Stimulated activated CD8-positive, alpha-beta memory T cell treated with anti-CD3 and anti-CD28 coated beads, Interleukin-15, amount 100 ng/mL, for 24 hours (primary cell): ENCODE measurements around the gene TGDS.
"Not testable (repeated sequence)": the region's sequence is repeated elsewhere in the genome, so short reads cannot be mapped to it uniquely, and the experiment has no call there.

Experiments
- DNase-seq: peaks from one replicate; pipeline ENCODE4 v3.0.0-alpha.2; 2020; ENCODE audit warnings: low read depth

TGDS gene

GRCh38 chr13:94552095-94552494, 43.9 kb downstream of the TGDS start:
- no peak for DNase-seq

- no peak for DNase-seq
Observed at GRCh38 chr13:94550062-94550738, 45.8 kb downstream of the TGDS start.

GRCh38 chr13:94549232-94550061, 46.5 kb downstream of the TGDS start:
- DNase-seq, result peak; percentile 86

- no peak for DNase-seq
Observed at GRCh38 chr13:94548821-94549231, 47.1 kb downstream of the TGDS start.

DNA sequence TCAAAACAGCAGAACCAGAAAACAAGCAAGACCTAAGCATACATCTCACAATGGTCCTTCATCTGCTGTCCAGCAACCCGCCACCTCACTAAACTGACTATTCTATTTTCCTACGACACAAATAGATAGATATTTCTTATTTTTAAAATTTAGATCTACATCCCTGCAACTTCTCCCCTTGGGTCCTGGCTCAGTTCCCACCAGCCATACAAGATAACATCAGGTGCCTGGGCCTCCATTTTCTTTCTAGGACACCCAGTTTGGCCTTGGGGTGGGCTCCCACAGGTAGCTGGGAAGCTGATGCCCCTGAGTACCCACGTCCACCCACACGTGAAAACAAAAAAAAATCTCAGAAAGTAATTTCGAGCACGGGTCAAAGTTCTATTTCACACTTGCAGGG, 47.6 kb downstream of the TGDS start:
- no peak for DNase-seq

GRCh38 chr13:94546061-94546839, 49.7 kb downstream of the TGDS start:
- DNase-seq, result no peak

DNA sequence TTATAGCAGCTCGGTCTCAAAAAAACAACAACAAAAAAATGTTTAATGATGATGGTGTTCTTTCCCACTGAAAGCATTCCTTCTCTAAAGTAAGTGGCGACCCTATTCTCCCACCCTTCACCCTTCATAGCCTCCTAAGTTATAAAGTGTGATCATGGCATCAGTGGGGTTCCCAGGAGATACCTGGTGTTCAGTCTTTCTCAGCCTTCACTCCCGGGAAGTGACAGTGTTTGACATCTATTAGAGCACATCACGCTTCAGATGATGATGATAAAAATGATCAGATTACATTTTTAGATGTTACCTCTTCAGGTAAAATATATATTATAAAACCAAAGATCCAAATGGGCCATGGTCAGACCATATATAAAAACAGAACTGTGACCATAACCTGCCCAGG, 51.0 kb downstream of the TGDS start:
- no peak for DNase-seq

DNA sequence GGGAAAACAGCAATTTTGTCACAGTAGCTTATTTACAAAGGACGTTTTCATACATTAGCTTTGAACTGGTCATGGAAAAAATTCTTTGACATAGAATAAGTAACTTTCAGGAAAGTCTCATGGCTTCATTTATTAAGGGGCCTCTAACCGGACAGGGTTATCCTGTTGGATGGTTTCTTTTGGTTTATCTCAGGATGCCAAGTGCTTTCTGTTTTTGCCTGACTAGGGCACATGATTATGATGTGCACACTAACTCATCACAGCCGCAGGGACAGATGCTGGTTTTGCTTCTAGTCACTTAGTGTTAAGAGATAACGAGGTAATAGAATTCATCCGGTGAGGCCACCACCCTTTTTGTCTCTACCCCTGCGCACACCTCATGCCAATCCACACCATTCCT, 53.0 kb downstream of the TGDS start:
- no peak for DNase-seq

GRCh38 chr13:94537740-94538630, 58.0 kb downstream of the TGDS start:
- DNase-seq, result no peak

DNA sequence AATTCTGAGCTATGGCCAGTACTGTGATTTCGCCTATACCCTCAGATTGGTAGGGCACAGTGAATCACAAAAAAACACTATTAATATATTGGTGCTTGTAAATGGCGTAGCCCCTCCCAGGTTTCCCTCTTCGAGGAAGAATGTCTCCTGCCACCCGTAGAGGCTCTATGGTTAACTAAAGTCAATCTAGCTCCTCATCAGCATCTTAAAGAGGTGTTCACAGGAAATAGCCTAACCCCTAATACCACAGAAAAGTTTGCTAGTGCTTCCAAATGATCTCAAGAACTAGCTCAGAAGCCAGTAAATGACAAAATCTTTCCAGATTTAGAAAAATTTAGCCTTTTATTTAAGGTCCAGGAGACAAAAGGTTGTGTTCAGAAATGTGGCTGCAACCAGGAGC, 60.2 kb downstream of the TGDS start:
- no peak for DNase-seq

DNA sequence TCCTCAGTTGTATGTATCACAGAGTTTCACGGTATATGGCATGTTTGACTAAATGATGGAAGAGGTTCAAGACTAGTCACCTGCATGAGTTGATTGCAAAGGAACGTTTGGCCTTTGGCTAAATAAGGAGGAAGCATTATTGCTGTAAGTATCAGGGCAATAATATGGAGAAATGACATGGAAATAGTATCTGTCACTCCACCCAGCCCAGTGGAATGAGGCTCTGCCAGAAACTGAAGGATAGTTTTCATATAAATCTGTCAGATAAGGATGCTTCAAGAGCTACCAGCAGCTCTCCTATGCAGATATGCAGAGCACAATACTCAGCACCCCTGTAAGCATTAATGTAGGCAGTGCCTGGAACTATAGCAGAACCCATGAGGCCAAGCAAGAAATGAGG, 60.7 kb downstream of the TGDS start:
- DNase-seq, result no peak

- DNase-seq, result no peak
Observed at GRCh38 chr13:94534166-94534565, 61.8 kb downstream of the TGDS start.

GRCh38 chr13:94532278-94532677, 63.7 kb downstream of the TGDS start:
- DNase-seq, result not testable (repeated sequence)

GRCh38 chr13:94526956-94527355, 69.0 kb downstream of the TGDS start:
- not testable (repeated sequence) for DNase-seq

DNA sequence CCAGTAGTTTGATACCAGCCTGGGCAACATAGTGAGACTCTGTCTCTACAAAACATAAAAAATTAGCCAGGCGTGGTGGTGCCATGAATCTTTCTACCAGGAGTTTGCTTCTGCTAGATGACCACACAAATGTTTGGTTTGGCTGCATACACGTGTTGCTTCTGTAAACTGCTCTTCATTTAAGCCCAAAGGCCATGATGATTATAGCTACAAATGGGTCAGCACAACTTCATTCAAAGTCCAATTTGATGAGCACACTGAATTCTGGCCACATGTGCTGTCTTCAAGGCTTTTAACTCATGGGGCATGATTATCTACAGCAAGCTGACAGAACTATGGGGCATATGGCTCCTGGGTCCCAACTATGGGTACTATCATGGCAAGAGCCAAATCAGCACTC, 70.2 kb downstream of the TGDS start:
- DNase-seq, result no peak

DNA sequence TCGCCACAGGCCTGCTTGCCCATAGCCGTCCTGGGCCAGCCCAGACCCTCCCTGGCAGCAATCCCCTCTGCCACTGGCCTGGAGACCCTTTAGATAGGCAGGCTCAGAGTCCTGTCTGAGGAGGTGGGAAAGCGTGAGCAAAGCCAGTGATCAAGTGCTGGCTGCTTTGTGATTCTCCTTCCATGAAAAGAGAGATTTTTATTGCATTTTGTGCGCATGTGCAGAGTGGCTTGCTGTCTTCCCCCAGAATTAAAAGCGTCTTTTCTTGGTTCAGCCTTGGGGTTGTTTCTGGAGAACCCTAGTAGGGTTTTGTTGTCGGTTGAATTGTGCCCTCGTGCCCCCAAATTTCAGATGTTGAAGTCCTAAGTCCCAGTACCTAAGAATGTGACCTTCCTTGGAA, 71.5 kb downstream of the TGDS start:
- DNase-seq, result no peak
